SU-DHL-6 (cell line): ENCODE data around the gene HAGH.

ENCODE experiments used
- H2AFZ ChIP-seq: fragments of 200-600 bp; sonication (generic); 2 replicates; pipeline ENCODE4 v1.6.1; 2014; ENCODE audit warnings: low read depth, mild to moderate bottlenecking, moderate library complexity, mixed read lengths, antibody characterized with exemption, low read length; ENCODE audit not compliant: severe bottlenecking
- H3F3A ChIP-seq: fragments of 200-600 bp; shearing (Covaris generic); 2 replicates; pipeline ENCODE4 v1.6.0; 2016; ENCODE audit warnings: antibody characterized with exemption, mild to moderate bottlenecking; ENCODE audit not compliant: insufficient read depth
- H3K27ac ChIP-seq: fragments of 200-600 bp; sonication (generic); 2 replicates; pipeline ENCODE4 v1.5.1; 2016; ENCODE audit warnings: low read depth, mild to moderate bottlenecking, low read length, moderate library complexity, mixed read lengths
- H3K27me3 ChIP-seq: fragments of 200-600 bp; sonication (generic), shearing (Covaris generic); 2 replicates; pipeline ENCODE4 v1.6.0; 2014; ENCODE audit warnings: mild to moderate bottlenecking, low read length
- H3K36me3 ChIP-seq: fragments of 200-600 bp; sonication (generic); 2 replicates; pipeline ENCODE4 v1.6.1; 2014; ENCODE audit warnings: mild to moderate bottlenecking, low read length, mixed read lengths
- H3K4me2 ChIP-seq: fragments of 300-600, 200-600 bp; shearing (Covaris generic), sonication (generic); 2 replicates; pipeline ENCODE4 v1.6.0; 2014; ENCODE audit warnings: low read length, low read depth, mild to moderate bottlenecking; ENCODE audit not compliant: poor library complexity, severe bottlenecking
- H3K4me3 ChIP-seq: fragments of 200-600 bp; sonication (generic); 2 replicates; pipeline ENCODE4 v1.5.1; 2014; ENCODE audit warnings: antibody characterized with exemption, low read length, mild to moderate bottlenecking, mixed read lengths; ENCODE audit not compliant: insufficient read depth, poor library complexity, severe bottlenecking
- H3K79me2 ChIP-seq: fragments of 200-600 bp; sonication (generic); 2 replicates; pipeline ENCODE4 v1.6.1; 2014; ENCODE audit warnings: mild to moderate bottlenecking, low read length, moderate library complexity; ENCODE audit not compliant: insufficient read depth
- H3K9ac ChIP-seq: fragments of 200-600 bp; sonication (generic); 2 replicates; pipeline ENCODE4 v1.7.0; 2014; ENCODE audit warnings: mild to moderate bottlenecking, low read length
- H3K9me2 ChIP-seq: fragments of 200-600 bp; sonication (generic); replicated peaks from 2 replicates; pipeline ENCODE4 v1.6.1; 2014; ENCODE audit warnings: low read length; ENCODE audit not compliant: insufficient read depth
- H3K9me3 ChIP-seq: fragments of 200-600 bp; sonication (generic); 2 replicates; pipeline ENCODE4 v1.6.1; 2014; ENCODE audit warnings: low read length, mixed read lengths; ENCODE audit not compliant: insufficient read depth
- H4K20me1 ChIP-seq: fragments of 200-600 bp; sonication (generic); 2 replicates; pipeline ENCODE4 v1.6.1; 2014; ENCODE audit warnings: low read depth, mild to moderate bottlenecking, antibody characterized with exemption, low read length, moderate library complexity, mixed read lengths
- CTCF ChIP-seq: fragments of 200-600 bp; sonication (generic); IDR thresholded peaks from one replicate; pipeline ENCODE4 v1.5.1; 2017; ENCODE audit warnings: antibody characterized with exemption, mild to moderate bottlenecking, low read length, moderate library complexity; ENCODE audit not compliant: insufficient read depth, poor library complexity, severe bottlenecking
- EZH2phosphoT487 ChIP-seq: fragments of 200-600 bp; sonication (generic), shearing (Covaris generic); conservative IDR thresholded peaks from 2 replicates; pipeline ENCODE4 v1.6.1; 2018; ENCODE audit warnings: mild to moderate bottlenecking, antibody characterized with exemption, low read length, moderate library complexity, mixed read lengths

HAGH gene

DNA sequence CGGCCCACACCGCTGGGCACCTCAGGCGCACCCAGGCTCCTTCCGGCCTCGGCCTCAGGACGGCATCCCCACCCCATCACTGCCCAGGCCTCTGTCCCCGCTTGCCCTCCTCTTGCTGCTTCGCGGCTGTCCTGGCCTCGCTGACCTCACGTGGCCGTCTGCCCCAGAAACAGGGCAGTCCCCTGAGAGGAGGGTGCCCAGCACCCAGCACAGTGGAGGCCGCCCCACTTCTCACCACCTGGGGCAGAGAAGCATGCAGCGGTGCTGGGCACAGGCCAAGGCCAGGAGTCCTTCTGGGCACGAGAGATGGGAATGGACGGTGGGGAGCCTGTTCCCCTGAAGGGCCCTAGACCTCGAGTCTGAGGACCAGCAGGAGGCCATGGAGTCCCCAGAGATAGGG is 8.9 kb downstream of the HAGH start:
- no peaks in the 10 kb centered on the region for H3K27me3 ChIP-seq
- no peaks in the 10 kb centered on the region for H3K9me2 ChIP-seq
- TF ChIP-seq EZH2phosphoT487, result no peak
- TF ChIP-seq CTCF, result no peak
- no peaks in the 10 kb centered on the region for H4K20me1 ChIP-seq
- no peaks in the 10 kb centered on the region for H3F3A ChIP-seq
- H3K79me2 ChIP-seq, result no peaks in the 10 kb centered on the region
- H2AFZ ChIP-seq, result no peak overlapping the region
- no peak overlapping the region for H3K4me2 ChIP-seq
- H3K9ac ChIP-seq, result no peak overlapping the region
- no peak overlapping the region for H3K4me3 ChIP-seq
- H3K27ac ChIP-seq, result no peak overlapping the region
- H3K36me3 ChIP-seq, result no peaks in the 10 kb centered on the region
- H3K9me3 ChIP-seq, result no peaks in the 10 kb centered on the region

GRCh38 chr16:1817276-1817589 is 9.4 kb downstream of the HAGH start:
- no peaks in the 10 kb centered on the region for H3K36me3 ChIP-seq
- no peaks in the 10 kb centered on the region for H3F3A ChIP-seq
- H3K9ac ChIP-seq, result no peak overlapping the region
- H4K20me1 ChIP-seq, result no peaks in the 10 kb centered on the region
- no peaks in the 10 kb centered on the region for H3K9me3 ChIP-seq
- no peak for TF ChIP-seq EZH2phosphoT487
- no peak for TF ChIP-seq CTCF
- H3K9me2 ChIP-seq, result no peaks in the 10 kb centered on the region
- no peaks in the 10 kb centered on the region for H3K79me2 ChIP-seq
- H3K27me3 ChIP-seq, result no peaks in the 10 kb centered on the region
- no peak overlapping the region for H3K4me2 ChIP-seq
- H2AFZ ChIP-seq, result no peak overlapping the region
- no peak overlapping the region for H3K4me3 ChIP-seq
- H3K27ac ChIP-seq, result no peak overlapping the region

DNA sequence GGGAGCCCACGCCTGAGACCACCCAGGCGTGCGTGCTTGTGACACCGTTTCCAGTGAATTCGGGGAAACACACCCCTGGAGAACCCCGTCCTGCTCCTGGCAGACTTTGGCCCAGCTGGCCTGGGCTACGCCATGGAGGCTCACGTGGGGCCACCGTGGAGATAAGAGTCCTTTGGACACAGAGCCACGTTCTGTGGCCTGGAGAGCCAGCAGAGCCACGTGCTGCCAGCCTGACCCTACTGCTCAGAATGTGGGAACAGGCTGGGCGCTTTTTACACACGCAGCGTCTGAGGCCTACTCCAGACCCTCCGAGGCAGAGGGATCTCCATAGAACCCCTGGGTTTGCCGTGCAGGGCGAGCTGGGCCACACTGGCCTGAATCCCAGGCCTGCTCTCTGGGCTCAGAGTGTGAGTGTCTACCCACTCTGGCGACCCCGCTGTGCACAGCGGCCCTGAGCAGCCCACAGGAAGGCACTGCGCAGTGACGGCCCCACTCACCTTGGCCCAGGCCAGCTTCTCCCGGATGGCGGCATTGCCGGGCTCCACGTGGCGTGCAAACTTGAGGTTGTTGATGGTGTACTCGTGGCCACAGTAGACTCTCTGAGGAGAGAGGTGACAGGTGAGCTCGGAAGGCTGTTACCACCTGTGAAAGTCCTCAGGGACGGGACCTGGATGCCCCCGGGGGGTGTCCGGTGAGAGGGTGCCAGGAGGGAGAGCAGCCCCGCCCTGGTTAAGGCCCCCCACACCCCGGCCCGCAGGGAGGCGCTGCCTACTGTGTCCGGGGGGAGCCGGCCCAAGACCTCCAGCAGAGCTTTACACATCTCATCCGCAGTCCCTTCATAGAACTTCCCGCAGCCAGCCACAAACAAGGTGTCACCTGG is 10.0 kb downstream of the HAGH start:
- TF ChIP-seq EZH2phosphoT487 (no peak), CTCF (no peak)
- H4K20me1 ChIP-seq, result no peaks in the 10 kb centered on the region
- no peaks in the 10 kb centered on the region for H3K27me3 ChIP-seq
- no peak overlapping the region for H3K4me3 ChIP-seq
- H3K36me3 ChIP-seq, result no peaks in the 10 kb centered on the region
- H3K9ac ChIP-seq, result no peak overlapping the region
- no peak overlapping the region for H3K27ac ChIP-seq
- H3K9me2 ChIP-seq, result no peaks in the 10 kb centered on the region
- H3K9me3 ChIP-seq, result no peaks in the 10 kb centered on the region
- no peaks in the 10 kb centered on the region for H3F3A ChIP-seq
- H3K4me2 ChIP-seq, result no peak overlapping the region
- no peak overlapping the region for H2AFZ ChIP-seq
- no peaks in the 10 kb centered on the region for H3K79me2 ChIP-seq
